ENCODE measurements around the gene HYDIN.
"Not testable (repeated sequence)": the region's sequence is repeated elsewhere in the genome, so short reads cannot be mapped to it uniquely, and the experiment has no call there.

The HYDIN gene

GRCh38 chr16:71080777-71081176 lies 149.7 kb downstream of the HYDIN start:
- not testable (repeated sequence) for DNase-seq

GRCh38 chr16:71080262-71080661 lies 150.3 kb downstream of the HYDIN start:
- DNase-seq = not testable (repeated sequence)

GRCh38 chr16:71070651-71071050 lies 159.9 kb downstream of the HYDIN start:
- DNase-seq = not testable (repeated sequence)

- DNase-seq = not testable (repeated sequence)
Measured at GRCh38 chr16:71069842-71070241, 160.7 kb downstream of the HYDIN start.

GRCh38 chr16:71053897-71054609 lies 176.5 kb downstream of the HYDIN start:
- DNase-seq = peak; percentile 0

GRCh38 chr16:71050307-71050706 lies 180.2 kb downstream of the HYDIN start:
- DNase-seq = peak; percentile 35

- DNase-seq = not testable (repeated sequence)
Measured at GRCh38 chr16:71039368-71040111, 191.0 kb downstream of the HYDIN start.

GRCh38 chr16:71038421-71038820 lies 192.1 kb downstream of the HYDIN start:
- DNase-seq = not testable (repeated sequence)

- DNase-seq = peak; percentile 23
Measured at GRCh38 chr16:71037987-71038386, 192.5 kb downstream of the HYDIN start.

GRCh38 chr16:71028032-71028727 lies 202.3 kb downstream of the HYDIN start:
- DNase-seq = peak; percentile 12

- not testable (repeated sequence) for DNase-seq
Measured at GRCh38 chr16:71027511-71027910, 203.0 kb downstream of the HYDIN start.

- DNase-seq = not testable (repeated sequence)
Measured at GRCh38 chr16:71023851-71024439, 206.6 kb downstream of the HYDIN start.

GRCh38 chr16:71021961-71022537 lies 208.5 kb downstream of the HYDIN start:
- not testable (repeated sequence) for DNase-seq

GRCh38 chr16:71019067-71019682 lies 211.3 kb downstream of the HYDIN start:
- not testable (repeated sequence) for DNase-seq

- not testable (repeated sequence) for DNase-seq
Measured at GRCh38 chr16:71015419-71015818, 215.1 kb downstream of the HYDIN start.

GRCh38 chr16:71009440-71010223 lies 220.9 kb downstream of the HYDIN start:
- DNase-seq = peak; percentile 26

- not testable (repeated sequence) for DNase-seq
Measured at GRCh38 chr16:71006516-71006915, 224.0 kb downstream of the HYDIN start.

- DNase-seq = peak; percentile 11
Measured at GRCh38 chr16:70999735-71000134, 230.8 kb downstream of the HYDIN start.

GRCh38 chr16:70995799-70996198 lies 234.7 kb downstream of the HYDIN start:
- DNase-seq = not testable (repeated sequence)

- DNase-seq = not testable (repeated sequence)
Measured at GRCh38 chr16:70992511-70992910, 238.0 kb downstream of the HYDIN start.

GRCh38 chr16:70987019-70987715 lies 243.4 kb downstream of the HYDIN start:
- not testable (repeated sequence) for DNase-seq
